HepG2 (cell line): ENCODE measurements around the gene CDC25C. TPM values are rescaled to one million over a fixed set of nuclear protein-coding genes. Genes with fewer than 3 reads are reported as not detected.

Source experiments
- AHDC1 ChIP-seq: sonication (generic); formaldehyde crosslinking; IDR thresholded peaks from 2 replicates; pipeline ENCODE4 v1.5.1; 2020; ENCODE audit warnings: mild to moderate bottlenecking, missing genetic modification reagents, borderline replicate concordance
- ASH2L ChIP-seq: fragments of 300-600, 200-600 bp; sonication (generic); IDR thresholded peaks from 2 replicates; pipeline ENCODE4 v1.7.0; 2017; ENCODE audit warnings: low read depth, mild to moderate bottlenecking, moderate library complexity, mixed read lengths, low read length; ENCODE audit not compliant: insufficient read length
- HMGXB4 ChIP-seq, 2 experiments: sonication (generic) in 1 of 2; formaldehyde crosslinking in 1 of 2; IDR thresholded peaks; 2 replicates each; pipeline versions ENCODE4 v1.4.0 to v1.6.1; 2018 to 2020; ENCODE audit warnings: missing genetic modification reagents in 2 of 2, borderline replicate concordance in 1 of 2, low read depth in 1 of 2, mild to moderate bottlenecking in 1 of 2, missing biosample characterization in 1 of 2
- HOXA7 ChIP-seq: sonication (generic); formaldehyde crosslinking; IDR thresholded peaks from 2 replicates; pipeline ENCODE4 v1.8.1; 2022; ENCODE audit warnings: mild to moderate bottlenecking, missing genetic modification reagents, moderate library complexity
- IKZF1 ChIP-seq: fragments of 450-650 bp; IDR thresholded peaks from 2 replicates; pipeline ENCODE4 v1.7.1; 2016
- KLF6 ChIP-seq: IDR thresholded peaks from 2 replicates; pipeline ENCODE4 v1.8.0; 2016; ENCODE audit warnings: missing biosample characterization, missing genetic modification reagents
- MAFG ChIP-seq: sonication (generic); formaldehyde crosslinking; IDR thresholded peaks from 2 replicates; pipeline ENCODE4 v1.5.1; 2020; ENCODE audit warnings: mild to moderate bottlenecking, missing genetic modification reagents
- NFYB ChIP-seq: sonication (generic); formaldehyde crosslinking; IDR thresholded peaks from 2 replicates; pipeline ENCODE4 v1.4.0; 2020; ENCODE audit warnings: missing genetic modification reagents
- RXRB ChIP-seq: IDR thresholded peaks from 2 replicates; pipeline ENCODE4 v1.6.1; 2016; ENCODE audit warnings: borderline replicate concordance, missing genetic modification reagents, missing compliant biosample characterization
- SOX13 ChIP-seq, 3 experiments: fragments of 450-650 bp in 1 of 3; sonication (generic) in 1 of 3; formaldehyde crosslinking in 1 of 3; IDR thresholded peaks in 2 of 3; conservative IDR thresholded peaks in 1 of 3; 2 replicates each; pipeline versions ENCODE4 v1.5.0 to v1.6.1; 2016 to 2020; ENCODE audit warnings: antibody characterized with exemption in 1 of 3, mild to moderate bottlenecking in 1 of 3, missing compliant biosample characterization in 1 of 3, missing genetic modification reagents in 1 of 3, moderate library complexity in 1 of 3
- SRY ChIP-seq: sonication (generic); formaldehyde crosslinking; IDR thresholded peaks from 2 replicates; pipeline ENCODE4 v1.8.0; 2022; ENCODE audit warnings: mild to moderate bottlenecking, missing genetic modification reagents
- THRA ChIP-seq: sonication (generic); formaldehyde crosslinking; IDR thresholded peaks from 2 replicates; pipeline ENCODE4 v1.4.0; 2020; ENCODE audit warnings: missing genetic modification reagents, borderline replicate concordance
- ZFP62 ChIP-seq: sonication (generic); formaldehyde crosslinking; IDR thresholded peaks from 2 replicates; pipeline ENCODE4 v1.4.0; 2020; ENCODE audit warnings: missing genetic modification reagents
- ZNF264 ChIP-seq: sonication (generic); formaldehyde crosslinking; IDR thresholded peaks from 2 replicates; pipeline ENCODE4 v1.4.0; 2020; ENCODE audit warnings: missing genetic modification reagents
- ZNF331 ChIP-seq: sonication (generic); formaldehyde crosslinking; IDR thresholded peaks from 2 replicates; pipeline ENCODE4 v1.4.0; 2020; ENCODE audit warnings: missing genetic modification reagents
- ZNF350 ChIP-seq: sonication (generic); formaldehyde crosslinking; IDR thresholded peaks from 2 replicates; pipeline ENCODE4 v1.4.0; 2020; ENCODE audit warnings: mild to moderate bottlenecking, low read depth, missing genetic modification reagents, borderline replicate concordance
- ZNF431 ChIP-seq: sonication (generic); formaldehyde crosslinking; IDR thresholded peaks from 2 replicates; pipeline ENCODE4 v1.9.0; 2022; ENCODE audit warnings: missing genetic modification reagents, low read depth, mild to moderate bottlenecking, borderline replicate concordance
- ZNF672 ChIP-seq: sonication (generic); formaldehyde crosslinking; IDR thresholded peaks from 2 replicates; pipeline ENCODE4 v1.8.1; 2022; ENCODE audit warnings: missing genetic modification reagents
- ZNF737 ChIP-seq: sonication (generic); formaldehyde crosslinking; IDR thresholded peaks from 2 replicates; pipeline ENCODE4 v1.5.0; 2020; ENCODE audit warnings: missing genetic modification reagents, mild to moderate bottlenecking, borderline replicate concordance
- ZNF883 ChIP-seq: sonication (generic); formaldehyde crosslinking; IDR thresholded peaks from 2 replicates; pipeline ENCODE4 v1.5.1; 2020; ENCODE audit warnings: mild to moderate bottlenecking, missing genetic modification reagents; ENCODE audit errors: not compliant biosample characterization
- polyA plus RNA-seq, 8 experiments: library from polyadenylated mRNA; depleted of rRNA in 3 of 8; stranded (reverse) in 7 of 8; unstranded in 1 of 8; fragments of >200 nt; fragmentation: Illumina TruSeq in 4 of 8; extraction: Trizol in 4 of 8; gene quantifications; 2 replicates each; pipeline versions ENCODE4 v1.2.1 to v1.2.3, GENCODE V29; 2011 to 2016; ENCODE audit warnings: low read depth in 4 of 8, missing spikeins in 1 of 8, mixed read lengths in 1 of 8; ENCODE audit not compliant: insufficient read depth in 1 of 8
- total RNA-seq, 5 experiments: library from RNA; depleted of rRNA; stranded (reverse); fragments of >200 nt; fragmentation: Illumina TruSeq; extraction: Trizol; gene quantifications; 2 replicates each; pipeline ENCODE4 v1.2.3, GENCODE V29; 2016; ENCODE audit warnings: low read depth in 1 of 5

Gene CDC25C
- total and polyA plus RNA-seq, 2 of the 13 experiments (the other 11 are each of a cell fraction or from before 2014, with no cell fraction given): 17.7 to 27.6 TPM

GRCh38 chr5:138337685-138338410 is 6.2 kb upstream of the CDC25C start, which contains the start of gene FAM53C (continued):
- peak; percentile 68 to 84 for TF ChIP-seq HMGXB4 (CRISPR knock-in tag; IDR thresholded peaks at IDR 0.05; ENCODE audit: borderline replicate concordance in 1 of 2, low read depth in 1 of 2)
- no peak for TF ChIP-seq MAFG (CRISPR knock-in tag)
- no peak for TF ChIP-seq IKZF1
- TF ChIP-seq ZNF431 (CRISPR knock-in tag): peak; percentile 70; the same call in 1 of the 2 replicates
- peak; percentile 83 for TF ChIP-seq THRA (CRISPR knock-in tag)
- TF ChIP-seq SRY (CRISPR knock-in tag): peak; percentile 79
- no peak for TF ChIP-seq HOXA7
- TF ChIP-seq ZNF264 (CRISPR knock-in tag): no peak; the same call in 1 of the 2 replicates
- TF ChIP-seq ASH2L: peak; percentile 89
- TF ChIP-seq AHDC1: no peak
- no peak for TF ChIP-seq ZNF737 (CRISPR knock-in tag)
- TF ChIP-seq ZNF672 (CRISPR knock-in tag): no peak
- no peak for TF ChIP-seq ZFP62 (CRISPR knock-in tag)
- no peak; the same call in none of the 2 replicates for TF ChIP-seq ZNF331 (CRISPR knock-in tag)
- peak; percentile 75 for TF ChIP-seq ZNF883 (CRISPR knock-in tag)
- TF ChIP-seq RXRB (CRISPR knock-in tag): peak; percentile 75
- no peak for TF ChIP-seq NFYB
- peak; percentile 93 for TF ChIP-seq KLF6 (CRISPR knock-in tag)
- peak; percentile 84; the same call in 1 of the 2 replicates for TF ChIP-seq ZNF350 (CRISPR knock-in tag)
- peak; percentile 52; the same call in 1 of the 2 replicates for TF ChIP-seq SOX13 (IDR thresholded peaks at IDR 0.05)
- TF ChIP-seq SOX13 (CRISPR knock-in tag; conservative IDR thresholded peaks at IDR 0.05 in 1 of 2, IDR thresholded peaks at IDR 0.05 in 1 of 2): peak in 1 of 2 experiments; percentile 44; a peak in 2 of 4 replicates
